Skin epidermis (tissue), 12 donors: ENCODE data around the gene GSTT4.
"Not testable (repeated sequence)": the region's sequence is repeated elsewhere in the genome, so short reads cannot be mapped to it uniquely, and the experiment has no call there.

Experiments
- H3K27ac ChIP-seq, 21 experiments: fragments of 200-600 bp; sonication (generic) in 11 of 21; one replicate each; pipeline ENCODE4 v1.5.0; 2020; ENCODE audit warnings: mild to moderate bottlenecking in 3 of 21, inconsistent platforms in 2 of 21, moderate library complexity in 2 of 21
- H3K4me3 ChIP-seq, 7 experiments: fragments of 200-600 bp; sonication (generic) in 2 of 7; one replicate each; pipeline ENCODE4 v1.5.0; 2020; ENCODE audit warnings: inconsistent platforms in 2 of 7, mild to moderate bottlenecking in 2 of 7, moderate library complexity in 1 of 7

GSTT4 gene

DNA sequence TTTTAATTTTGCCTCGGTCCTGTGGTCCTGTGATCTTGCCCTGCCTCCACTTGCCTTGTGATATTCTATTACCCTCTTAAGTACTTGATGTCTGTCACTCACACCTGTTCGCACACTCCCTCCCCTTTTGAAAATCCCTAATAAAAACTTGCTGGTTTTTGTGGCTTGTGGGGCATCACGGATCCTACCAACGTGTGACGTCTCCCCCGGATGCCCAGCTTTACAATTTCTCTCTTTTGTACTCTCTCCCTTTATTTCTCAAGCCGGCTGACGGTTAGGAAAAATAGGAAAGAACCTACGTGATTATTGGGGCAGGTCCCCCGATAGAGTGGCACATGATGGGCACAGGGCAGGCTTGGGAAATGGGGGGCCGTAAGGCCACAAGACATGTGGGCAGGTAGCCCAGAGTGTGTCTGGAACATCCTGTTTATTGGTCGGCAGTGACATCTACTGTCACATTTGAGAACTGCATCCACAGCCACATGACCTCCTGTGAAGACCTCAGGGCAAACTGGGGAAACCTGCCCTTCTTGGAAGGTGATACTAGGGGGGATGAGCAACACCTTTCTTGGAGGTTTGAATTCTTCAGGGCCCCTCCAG lies 48.9 kb downstream of the GSTT4 start:
- not testable (repeated sequence) for H3K4me3 ChIP-seq, H3K27ac ChIP-seq

GRCh38 chr22:23955886-23956285 lies 49.4 kb downstream of the GSTT4 start:
- H3K27ac ChIP-seq, H3K4me3 ChIP-seq: not testable (repeated sequence)

DNA sequence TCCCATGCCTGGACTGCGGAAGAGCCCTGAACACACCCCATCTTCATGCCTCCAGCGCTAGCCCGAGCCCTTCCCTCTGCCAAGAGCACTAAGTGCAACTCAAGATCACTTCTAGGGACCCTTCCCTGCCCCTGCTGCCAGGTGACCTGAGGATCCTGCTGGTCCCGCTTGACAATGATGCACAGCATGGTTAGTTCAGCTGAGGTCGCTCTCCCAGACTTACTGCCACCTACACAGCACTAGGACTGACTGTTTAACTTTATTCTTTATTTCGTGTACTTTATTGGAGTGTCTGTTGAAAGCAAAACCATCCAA lies 50.3 kb downstream of the GSTT4 start:
- H3K4me3 ChIP-seq, H3K27ac ChIP-seq: not testable (repeated sequence)

DNA sequence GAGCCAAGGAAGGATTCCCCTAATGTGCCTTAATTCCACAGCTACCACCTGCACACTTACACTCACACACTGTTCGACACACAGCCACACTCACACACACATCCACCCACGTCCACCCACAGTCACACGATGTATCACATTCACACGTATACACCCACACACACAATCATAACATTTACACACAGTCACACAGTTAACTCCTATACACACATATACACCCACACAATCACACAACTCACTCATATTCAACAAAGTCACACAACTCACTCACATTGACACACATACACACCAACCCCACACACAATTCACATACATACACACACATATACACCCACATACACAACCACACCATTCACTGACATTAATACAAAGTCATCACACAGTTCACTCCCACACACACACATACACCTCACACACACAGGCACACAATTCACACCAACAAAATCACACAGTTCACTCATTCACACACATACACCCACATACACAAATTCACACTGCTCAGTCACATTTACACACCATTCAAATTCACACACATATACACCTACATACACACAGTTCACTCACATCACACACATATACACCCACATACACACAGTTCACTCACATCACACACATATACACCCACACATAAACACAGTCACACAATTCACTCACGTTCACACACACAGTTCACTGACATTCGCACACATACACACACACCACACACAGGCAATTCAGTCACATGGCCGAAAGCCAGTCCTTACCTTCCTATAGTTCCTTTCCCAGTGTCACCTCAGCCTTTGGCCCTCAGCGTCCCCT lies 50.9 kb downstream of the GSTT4 start:
- H3K4me3 ChIP-seq, H3K27ac ChIP-seq: not testable (repeated sequence)

- H3K4me3 ChIP-seq, H3K27ac ChIP-seq: not testable (repeated sequence)
These were observed 51.8 kb downstream of the GSTT4 start for GRCh38 chr22:23953485-23953884.

- H3K27ac ChIP-seq, H3K4me3 ChIP-seq: not testable (repeated sequence)
These were observed 52.4 kb downstream of the GSTT4 start for GRCh38 chr22:23952794-23953405.

GRCh38 chr22:23951383-23951782 lies 53.9 kb downstream of the GSTT4 start:
- H3K27ac ChIP-seq, H3K4me3 ChIP-seq: not testable (repeated sequence)

DNA sequence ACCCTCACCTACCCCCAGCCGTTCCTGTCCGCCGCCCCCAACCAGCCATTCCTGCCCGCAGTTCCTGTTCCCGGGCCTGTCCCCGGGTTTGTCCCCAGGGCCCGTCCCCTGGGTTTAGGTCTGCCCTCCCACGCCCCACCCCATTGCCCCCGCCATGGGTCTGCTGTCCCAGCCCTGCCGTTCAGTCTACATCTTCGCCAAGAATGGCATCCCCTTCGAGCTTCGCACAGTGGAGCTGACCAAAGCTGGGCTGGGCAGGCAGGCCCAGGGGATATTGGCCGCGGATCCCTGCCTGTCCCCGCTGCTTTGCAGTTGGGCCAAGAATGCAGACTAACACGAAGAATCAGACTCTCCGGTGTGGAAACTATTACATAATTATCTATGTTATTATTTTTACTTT lies 55.5 kb downstream of the GSTT4 start:
- H3K4me3 ChIP-seq, H3K27ac ChIP-seq: not testable (repeated sequence)
